GM18861 (cell line): ENCODE results near the gene BTK.
A peak's percentile ranks its signal among the peaks of the same experiment; 100 is the strongest.

Source experiments
- ATAC-seq: cut with Tn5 transposase; IDR thresholded peaks from one replicate; pipeline ENCODE4 v1.9.1; 2021; ENCODE audit not compliant: unreplicated experiment

BTK gene

DNA sequence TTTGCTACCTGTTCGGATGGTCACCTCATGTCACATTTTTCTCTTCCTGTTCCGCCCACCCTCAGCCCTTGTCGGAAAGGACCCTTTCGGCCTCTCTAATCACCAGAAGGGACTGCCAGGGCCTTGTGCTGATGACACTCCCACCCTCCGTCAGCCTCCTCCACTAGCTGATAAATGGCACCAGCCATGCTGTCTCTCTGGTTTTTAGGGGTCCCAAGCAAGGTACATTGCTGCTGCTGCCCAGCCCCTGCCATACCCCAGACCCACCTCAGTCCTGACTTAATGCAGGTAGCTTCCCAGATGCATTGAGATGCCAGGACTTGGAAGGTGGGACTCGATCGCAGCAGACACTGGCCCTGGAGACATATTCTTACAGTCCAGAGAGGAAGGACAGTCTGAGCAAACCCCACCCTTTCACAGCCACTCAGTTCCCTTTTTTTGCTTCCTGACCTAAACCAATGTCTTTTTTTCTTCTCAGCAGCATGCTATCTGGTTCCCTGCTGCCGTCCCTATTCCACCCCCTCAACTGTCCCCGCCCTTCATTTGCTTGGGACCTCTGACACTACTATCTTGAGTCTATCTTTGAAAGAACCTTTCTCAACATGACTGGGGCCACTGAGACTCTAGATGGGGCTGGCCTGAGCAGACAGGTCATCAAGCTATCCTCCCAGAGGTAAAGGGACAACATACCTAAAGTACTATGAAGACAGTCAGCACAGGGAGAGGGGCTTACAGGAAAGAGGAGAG lies at the start of gene BTK:
Gene BTK (minus strand): TSS at position 397 of the 747 bp plus-strand sequence. CDS start 10,907 bp downstream, outside the sequence.
- peak; percentile 61 for ATAC-seq

DNA sequence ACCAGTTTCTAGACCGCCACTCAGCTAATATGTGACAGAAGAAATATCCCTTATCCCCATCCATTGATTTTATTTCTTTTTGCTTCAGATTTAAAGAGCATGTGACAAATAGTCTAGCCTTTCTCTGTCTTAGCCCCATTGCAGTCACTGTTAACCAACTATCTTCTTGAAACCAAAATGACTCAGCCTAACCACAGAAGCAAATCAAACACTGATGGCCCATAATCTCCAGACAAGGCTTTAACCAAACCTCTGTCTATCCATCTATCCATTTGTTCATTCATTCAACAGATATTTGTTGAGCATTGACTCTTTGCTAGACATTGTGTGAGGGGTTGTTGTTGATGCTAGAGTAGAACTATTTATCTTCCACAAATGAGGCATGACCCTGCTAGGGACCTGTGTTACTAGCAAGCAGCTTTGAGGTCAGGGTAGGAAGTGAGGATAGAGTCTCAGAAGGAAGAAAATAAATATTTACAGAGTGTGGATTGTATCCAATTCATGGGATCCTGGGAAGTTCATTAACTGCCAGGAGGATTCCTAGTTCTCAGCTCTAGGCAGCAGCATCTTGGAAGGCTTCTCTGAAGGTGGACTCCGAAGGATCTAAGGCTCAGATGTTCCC lies 44.6 kb upstream of the BTK start:
- peak; percentile 94 for ATAC-seq

DNA sequence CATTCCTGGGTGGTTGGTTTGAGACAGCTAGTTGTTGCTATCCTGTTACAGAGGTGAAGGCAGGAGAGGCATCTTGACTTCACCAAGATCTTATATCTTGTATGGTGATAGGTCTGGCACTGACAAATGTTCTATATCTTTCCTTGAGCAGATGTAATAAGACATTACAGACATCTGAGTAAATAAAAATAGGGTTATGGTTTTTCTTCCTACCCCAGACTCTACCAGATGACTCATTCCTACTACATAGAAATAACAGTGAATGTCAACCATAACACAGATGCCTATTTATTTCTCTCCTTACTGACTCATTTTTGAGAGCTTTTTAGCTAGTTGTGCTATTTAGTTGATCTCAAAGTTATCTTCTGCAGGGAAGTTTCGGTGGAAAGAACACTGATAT lies 43.9 kb upstream of the BTK start:
- ATAC-seq = peak; percentile 43

DNA sequence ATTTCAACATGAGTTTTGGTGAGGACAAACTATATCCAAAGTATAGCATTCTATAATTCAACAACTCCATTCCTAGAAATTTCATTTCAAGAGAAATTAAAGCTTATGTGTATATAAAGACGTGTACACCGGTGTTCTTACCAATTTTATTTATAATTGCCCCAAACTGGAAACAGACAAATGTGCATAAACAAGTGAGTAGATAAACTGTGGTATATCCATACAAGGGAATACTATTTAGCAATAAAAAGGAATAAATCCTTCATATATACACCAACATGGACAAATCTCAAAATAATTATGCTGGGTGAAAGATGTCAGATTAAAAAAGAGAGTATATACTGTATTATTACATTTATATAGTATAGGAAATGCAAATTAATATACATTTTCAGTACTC lies 42.0 kb upstream of the BTK start:
- ATAC-seq = no peak

DNA sequence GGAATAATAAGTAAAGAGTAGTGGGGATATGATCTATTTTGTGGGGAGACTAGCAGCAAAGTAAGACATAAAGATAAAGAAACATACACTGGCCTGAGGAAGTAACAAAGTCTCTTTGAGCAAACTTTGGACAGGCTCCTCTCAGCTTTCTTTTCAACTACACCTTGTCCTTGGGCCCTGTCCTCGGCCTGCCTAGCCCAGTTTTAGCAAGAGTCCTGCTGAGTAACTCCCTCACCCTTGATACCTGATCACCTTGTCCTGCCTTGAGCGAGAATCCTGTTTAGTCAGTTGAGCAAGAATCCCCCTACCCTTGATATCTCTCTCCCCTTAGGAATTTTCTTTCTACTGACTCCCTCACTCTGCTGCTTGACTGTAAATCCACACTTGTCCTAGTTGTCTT lies 33.5 kb upstream of the BTK start:
- ATAC-seq = no peak

DNA sequence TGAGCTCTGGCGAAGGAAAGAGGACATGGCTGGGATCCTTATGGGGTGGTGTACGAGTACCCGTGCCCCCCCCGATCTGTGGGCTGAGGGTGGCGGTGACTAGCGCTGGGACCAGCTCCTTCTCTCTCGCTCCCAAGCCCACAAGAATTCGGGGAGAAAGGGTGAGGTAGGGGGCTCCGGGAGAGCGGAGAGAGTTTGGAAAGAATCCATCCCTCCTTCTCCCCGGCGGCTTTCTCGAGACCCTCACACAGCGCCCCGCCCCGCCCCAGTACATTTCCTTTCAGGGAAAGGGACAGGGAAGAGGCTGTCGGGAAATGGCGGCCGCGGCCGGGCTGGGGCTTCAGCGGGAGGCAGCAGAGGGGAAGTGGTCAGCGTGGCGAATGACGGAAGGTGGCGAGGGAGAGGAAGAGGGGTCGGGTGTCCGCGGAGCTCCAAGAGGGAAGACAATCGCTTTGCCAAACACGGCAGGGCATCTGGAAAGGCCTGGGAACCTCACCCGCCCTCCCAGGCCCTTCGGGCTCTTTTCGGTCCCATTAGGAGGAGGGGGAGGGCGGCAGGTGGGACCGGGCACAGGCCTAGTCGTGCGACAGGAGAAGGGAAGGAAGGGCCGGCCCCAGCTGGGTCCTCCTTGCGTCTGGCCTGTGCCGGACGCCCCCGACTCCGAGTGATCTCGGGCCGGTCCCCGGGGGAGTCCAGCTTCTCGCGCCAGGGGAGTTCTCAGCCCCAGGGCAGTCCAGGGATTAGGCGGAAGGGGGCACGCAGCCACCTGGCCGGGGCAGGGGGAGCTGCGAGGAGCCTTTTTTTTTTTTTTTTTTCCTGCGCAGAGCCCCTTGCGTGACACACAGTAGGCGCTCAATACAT lies 32.2 kb upstream of the BTK start:
- no peak for ATAC-seq

DNA sequence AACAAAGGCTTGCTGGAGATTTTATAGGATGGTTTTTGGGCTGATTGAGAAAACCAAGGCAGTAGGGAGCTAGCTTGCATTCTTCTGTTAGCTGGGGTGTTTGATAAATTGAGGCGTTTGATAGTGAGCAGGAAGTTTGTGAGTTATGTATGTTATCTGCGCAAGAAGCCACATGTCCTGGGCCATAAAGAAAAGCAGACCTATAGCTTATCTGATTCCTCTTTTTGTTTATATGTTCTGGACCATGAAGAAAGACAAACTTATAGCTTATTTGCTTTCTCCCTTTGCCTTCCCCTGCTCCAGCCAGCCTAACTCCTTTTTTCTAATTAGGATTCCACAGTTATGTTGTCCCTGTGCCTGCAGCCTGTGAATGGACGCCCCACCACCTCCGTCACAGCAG lies 31.2 kb upstream of the BTK start:
- ATAC-seq = no peak

DNA sequence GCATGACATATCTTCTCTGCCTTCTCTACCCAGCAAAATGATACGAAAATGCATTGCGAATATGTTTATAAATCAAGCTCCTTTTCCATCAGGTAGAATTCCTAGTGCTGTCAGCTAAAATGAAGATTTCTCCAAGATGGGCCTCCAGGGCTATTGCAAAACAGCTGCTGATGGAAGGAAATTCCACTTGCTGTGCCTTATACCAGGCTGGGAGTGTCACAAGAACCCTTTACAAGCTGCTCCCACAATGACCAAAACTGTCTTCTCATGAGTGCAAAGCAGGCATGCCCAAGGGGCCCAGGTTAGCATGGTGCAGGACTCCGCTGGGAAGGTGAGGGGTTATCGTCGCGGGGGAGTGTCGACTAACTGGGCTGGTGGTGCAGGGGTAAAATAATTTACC lies 30.7 kb upstream of the BTK start:
- ATAC-seq = no peak

DNA sequence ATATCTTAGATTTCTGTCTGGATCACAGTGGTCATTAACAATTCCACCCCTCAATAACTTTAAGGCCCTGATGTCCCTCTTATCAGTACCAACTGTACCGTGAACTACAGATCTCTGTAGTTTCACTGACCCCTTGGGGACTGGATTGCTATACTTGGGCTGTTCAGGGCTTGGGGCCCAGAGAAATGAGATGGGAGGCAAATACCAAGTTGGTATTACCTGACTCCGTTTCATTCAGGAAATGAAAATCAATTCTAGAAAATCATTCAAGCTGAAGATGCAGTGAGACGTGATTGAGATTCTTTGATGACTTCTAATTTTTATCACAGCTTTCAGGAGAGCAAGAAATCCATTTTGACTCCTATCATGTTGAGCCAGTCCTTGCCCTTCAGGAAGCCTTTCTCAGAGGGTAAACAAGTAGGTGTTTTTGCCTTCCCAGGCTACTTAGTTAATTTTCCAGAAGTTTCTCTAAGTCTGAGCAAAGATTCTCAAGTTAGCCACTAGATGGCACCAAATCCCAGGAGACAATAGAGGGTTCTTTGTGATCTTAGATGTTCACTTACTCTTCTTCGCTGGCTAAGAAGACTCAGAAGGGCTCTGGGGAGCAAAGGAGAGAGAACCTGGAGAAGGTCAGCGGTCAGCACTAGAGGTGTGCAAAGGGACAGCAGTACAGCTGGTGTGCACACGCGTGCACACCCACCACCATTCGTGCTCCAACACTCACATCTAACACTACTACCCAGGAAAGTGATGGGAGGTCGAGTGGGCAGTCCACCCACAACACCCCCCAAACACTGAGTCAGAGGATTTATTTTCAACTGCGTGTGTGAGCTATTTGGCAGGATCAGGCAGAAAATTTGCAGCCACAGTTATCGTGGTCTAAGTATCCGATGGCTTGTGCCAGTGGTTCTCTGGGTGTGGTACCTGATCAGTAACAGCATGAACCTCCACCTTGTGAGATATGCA lies 29.5 kb upstream of the BTK start:
- peak; percentile 55 for ATAC-seq

DNA sequence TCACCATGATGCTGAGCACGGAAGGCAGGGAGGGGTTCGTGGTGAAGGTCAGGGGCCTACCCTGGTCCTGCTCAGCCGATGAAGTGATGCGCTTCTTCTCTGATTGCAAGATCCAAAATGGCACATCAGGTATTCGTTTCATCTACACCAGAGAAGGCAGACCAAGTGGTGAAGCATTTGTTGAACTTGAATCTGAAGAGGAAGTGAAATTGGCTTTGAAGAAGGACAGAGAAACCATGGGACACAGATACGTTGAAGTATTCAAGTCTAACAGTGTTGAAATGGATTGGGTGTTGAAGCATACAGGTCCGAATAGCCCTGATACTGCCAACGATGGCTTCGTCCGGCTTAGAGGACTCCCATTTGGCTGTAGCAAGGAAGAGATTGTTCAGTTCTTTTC lies 26.0 kb upstream of the BTK start:
- no peak for ATAC-seq

DNA sequence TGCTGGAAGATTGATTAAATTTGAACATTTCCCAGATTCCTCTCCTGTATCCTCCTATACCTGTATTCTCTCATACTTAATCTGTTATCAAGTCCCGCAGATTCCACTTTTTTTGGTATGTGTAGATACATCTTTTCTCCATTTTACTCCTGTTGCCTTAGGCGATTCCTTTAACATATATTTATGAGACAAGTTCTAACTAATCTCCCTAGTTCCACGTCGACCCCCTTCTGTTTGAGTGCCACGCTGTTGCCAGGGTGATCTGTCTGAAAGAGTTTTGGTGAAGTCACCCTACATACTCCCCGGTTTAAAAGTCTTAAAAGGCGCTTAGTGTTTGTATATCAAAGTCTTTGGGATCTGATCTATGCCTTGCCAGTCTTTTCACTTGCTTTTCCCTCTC lies 24.5 kb upstream of the BTK start:
- no peak for ATAC-seq

DNA sequence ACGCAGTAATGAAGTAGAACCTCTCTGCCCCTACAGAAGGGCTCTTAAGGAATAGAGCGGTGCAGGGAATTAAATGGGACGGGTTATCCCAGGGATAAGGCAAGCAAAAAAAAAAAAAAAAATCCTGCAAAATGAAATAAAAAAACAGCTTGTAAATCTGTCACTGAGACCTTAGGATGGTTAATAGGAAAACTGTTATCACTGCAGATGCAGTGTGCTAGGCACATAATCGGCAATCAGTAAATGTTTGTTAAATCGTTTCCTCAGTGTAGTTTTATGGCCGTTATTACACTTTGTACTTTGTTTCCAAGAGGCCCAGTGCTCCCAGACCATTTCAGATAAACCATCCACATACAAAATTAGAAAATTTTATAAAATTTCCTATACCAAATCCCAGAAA lies 23.1 kb upstream of the BTK start:
- ATAC-seq = no peak

DNA sequence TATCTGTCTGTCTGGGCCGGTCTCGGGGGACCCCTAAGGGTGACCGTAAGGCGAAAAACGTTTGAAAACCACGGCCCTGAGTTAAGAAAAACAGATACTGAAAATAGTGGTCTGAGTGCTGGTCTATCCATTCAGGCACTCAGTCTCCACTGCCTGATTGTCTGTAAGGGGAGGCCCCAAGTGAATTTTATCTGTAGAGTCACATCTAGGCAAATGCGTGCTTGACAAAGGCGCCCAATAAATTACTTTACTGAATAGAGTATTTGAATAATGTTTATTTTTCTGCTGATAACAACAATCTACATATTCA lies 22.5 kb upstream of the BTK start:
- no peak for ATAC-seq

DNA sequence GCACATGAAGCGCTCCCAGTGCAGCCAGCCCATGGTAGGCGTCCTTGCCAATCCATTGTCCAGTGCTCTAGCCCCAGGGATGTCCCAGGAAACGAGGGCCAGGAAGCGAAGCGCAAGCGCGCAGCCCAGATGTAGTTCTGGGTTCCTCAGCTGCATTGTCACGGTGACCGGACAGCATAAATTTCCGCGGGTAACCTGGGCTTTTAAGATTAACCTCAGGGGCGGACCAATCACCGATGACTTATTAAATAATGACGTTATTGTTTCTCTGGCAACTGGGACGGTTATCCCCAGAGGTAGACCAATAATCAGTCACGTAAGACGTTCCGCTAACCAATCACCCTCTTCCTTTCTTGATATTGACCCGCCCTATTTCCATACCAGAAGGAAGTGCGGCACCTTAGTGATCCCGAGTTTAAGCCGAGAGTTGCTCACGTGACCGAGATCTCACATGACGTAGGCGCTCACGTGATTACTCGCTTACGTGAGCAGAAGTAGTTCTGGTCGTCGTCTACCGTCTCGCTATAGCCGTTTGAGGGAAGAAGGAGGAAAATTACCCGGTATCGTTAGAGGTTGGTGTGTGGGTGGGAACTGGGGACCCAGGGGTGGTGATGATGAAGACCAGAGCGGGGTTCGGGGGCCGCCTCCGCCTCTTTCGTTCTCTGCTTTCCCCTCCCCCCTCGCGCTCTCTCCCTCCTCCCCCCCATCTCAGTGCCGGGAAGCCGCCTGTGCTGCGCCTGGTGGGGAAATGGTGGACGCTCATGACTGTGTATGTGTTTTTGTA lies 21.9 kb upstream of the BTK start, which contains the start of the genes GLA and HNRNPH2:
Gene GLA (minus strand): TSS at position 178 of the 784 bp plus-strand sequence. CDS start 22 bp downstream, at position 156.
Gene HNRNPH2 (plus strand): TSS at position 475 of the 784 bp plus-strand sequence. CDS start 3,767 bp downstream, outside the sequence.
- ATAC-seq = peak; percentile 94

DNA sequence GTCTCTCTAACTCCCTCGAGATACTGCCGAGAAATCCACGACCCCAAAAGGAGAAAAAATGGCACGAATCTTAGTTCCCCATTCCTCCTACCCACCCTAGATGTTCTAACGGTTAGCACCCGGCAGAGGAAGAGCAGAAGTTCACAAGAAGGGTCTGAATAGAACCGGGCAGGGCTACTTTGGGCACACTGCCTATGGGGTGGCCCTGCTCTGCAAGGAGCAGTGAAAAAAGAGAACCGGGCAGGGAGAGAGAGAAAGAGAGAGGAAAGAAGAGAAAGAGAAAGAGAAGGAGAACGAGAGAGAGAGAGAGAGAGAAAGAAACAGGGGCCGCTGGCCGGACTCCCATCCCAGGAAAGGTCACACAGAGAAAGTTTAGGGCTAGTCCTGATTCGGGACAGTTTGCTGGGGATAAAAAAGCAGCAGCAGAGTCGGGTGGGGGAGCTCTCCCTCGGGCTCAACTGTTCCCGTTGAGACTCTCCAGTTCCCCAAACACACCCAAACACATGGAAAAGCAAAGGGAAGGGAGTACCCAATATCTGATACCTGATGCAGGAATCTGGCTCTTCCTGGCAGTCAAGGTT lies 21.3 kb upstream of the BTK start:
- no peak for ATAC-seq

DNA sequence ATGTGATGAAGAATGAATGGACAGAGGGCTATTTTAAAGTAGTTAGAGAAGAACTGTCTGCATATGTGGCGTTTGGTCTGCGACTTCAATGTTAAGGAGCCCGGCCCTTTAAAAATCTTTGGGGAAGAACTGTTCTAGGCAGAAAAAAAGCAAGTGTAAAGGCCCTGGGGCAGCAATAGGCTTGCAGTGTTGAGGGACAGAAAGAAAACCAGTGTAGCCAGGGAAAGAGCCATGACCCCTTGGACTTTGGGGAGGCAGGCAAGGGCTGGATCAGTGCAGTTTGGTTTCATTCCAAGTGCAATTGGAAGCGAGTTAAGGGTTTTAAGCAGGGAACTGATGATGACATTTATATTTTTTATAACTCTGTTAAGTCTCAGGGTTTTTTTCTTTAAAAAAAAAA lies 13.8 kb upstream of the BTK start:
- ATAC-seq = no peak

DNA sequence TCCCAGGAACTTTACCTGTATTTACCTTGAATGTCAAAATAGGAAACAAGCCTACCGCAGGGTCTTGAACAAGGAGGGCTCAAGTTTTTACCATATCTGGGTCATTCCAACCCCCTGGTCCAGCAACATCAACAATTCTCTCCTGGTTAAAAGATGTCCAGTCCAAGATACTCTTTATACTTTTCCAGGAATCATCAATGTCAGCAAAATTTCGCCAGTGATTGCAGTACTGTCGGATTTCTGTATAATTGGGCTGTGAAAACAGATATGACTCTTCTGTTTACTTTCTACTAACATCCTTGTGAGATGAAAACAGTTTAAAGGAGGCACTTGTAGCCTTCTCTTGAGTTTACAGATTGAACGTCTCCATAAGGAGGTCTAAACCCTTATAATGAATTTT lies 12.7 kb upstream of the BTK start:
- no peak for ATAC-seq

DNA sequence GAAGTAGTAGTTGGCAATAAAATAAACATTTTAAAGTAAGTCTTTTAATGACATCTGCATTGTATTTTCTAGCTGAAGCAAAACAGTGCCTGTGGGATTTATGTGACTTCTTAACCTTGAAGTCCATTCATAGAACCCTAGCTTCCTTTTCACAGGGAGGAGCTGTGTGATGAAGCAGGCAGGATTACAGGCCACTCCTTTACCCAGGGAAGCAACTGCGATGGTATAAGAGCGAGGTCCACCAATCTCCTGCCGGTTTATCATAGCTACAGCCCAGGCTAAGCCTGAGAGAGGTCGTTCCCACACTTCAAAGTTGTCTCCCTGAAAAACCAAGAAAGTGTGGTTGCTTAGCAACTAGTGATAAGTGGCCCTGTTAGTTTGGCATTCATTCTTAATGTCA lies 11.8 kb upstream of the BTK start:
- no peak for ATAC-seq

DNA sequence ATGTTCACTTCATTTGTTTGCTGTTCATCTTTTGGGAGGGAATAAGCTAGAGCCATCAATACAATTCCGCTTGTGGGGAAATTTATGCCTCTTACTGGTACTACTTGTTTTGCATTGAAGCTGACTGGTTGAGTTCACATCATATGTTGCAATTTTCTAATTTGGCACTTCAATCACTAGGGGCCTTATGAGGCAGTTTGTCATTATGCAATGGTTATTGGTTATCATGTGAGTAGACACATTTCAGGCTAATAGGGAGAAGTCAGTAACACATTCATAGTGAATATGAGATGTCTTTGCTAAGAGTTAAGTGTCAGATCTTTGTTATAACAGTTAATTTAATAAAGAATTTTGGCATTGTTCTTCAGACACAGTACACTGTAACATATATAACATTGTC lies 9.8 kb upstream of the BTK start:
- ATAC-seq = no peak

DNA sequence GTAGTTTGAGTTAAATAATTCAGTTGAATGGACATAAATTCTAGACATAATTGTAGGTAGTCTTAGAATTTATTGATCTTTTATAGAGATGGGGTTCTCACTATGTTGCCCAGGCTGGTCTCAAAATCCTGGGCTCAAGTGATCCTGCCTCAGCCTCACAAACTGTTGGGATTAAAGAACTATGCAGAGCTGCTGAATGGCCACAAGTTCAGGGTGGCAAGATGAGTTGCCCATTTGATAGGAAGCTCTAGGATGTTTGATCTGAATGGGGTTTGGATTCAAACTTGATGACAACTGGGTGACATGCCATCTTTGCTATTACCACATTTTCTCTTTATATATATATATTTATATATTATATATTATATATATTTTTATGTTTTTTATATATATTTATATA lies 8.4 kb upstream of the BTK start:
- ATAC-seq = no peak
